Activated CD8-positive, alpha-beta memory T cell treated with anti-CD3 and anti-CD28 coated beads for 48 hours (primary cell): ENCODE data around the gene KIAA0408.

ENCODE experiments used
- DNase-seq, 3 experiments: peaks; one replicate each; pipeline ENCODE4 v3.0.0-alpha.2; 2020; ENCODE audit warnings: low read depth in 2 of 3, low spot score in 2 of 3

Gene KIAA0408

GRCh38 chr6:127459231-127459641 lies at the start of gene KIAA0408:
Gene KIAA0408 (minus strand): TSS chr6:127459389. CDS start chr6:127453981, 5,408 bp downstream.
- DNase-seq = no peak

- DNase-seq = no peak
Observed at GRCh38 chr6:127506894-127507293, 47.7 kb upstream of the KIAA0408 start.

- no peak for DNase-seq
Observed at GRCh38 chr6:127503022-127503421, 43.8 kb upstream of the KIAA0408 start.

GRCh38 chr6:127497410-127497809 lies 38.2 kb upstream of the KIAA0408 start:
- no peak for DNase-seq

- DNase-seq = no peak
Observed at GRCh38 chr6:127496471-127496870, 37.3 kb upstream of the KIAA0408 start.

GRCh38 chr6:127494240-127494767 lies 35.1 kb upstream of the KIAA0408 start:
- no peak for DNase-seq

GRCh38 chr6:127489248-127489647 lies 30.1 kb upstream of the KIAA0408 start:
- no peak for DNase-seq

GRCh38 chr6:127486934-127487333 lies 27.7 kb upstream of the KIAA0408 start:
- no peak for DNase-seq

GRCh38 chr6:127484212-127484863 lies 25.1 kb upstream of the KIAA0408 start:
- no peak for DNase-seq

GRCh38 chr6:127483399-127484055 lies 24.3 kb upstream of the KIAA0408 start:
- no peak for DNase-seq

- no peak for DNase-seq
Observed at GRCh38 chr6:127482325-127482724, 23.1 kb upstream of the KIAA0408 start.

- no peak for DNase-seq
Observed at GRCh38 chr6:127481628-127482027, 22.4 kb upstream of the KIAA0408 start.

- no peak for DNase-seq
Observed at GRCh38 chr6:127481111-127481510, 21.9 kb upstream of the KIAA0408 start.

GRCh38 chr6:127477658-127478057 lies 18.5 kb upstream of the KIAA0408 start:
- DNase-seq = no peak

GRCh38 chr6:127475823-127476176 lies 16.6 kb upstream of the KIAA0408 start:
- DNase-seq = no peak

GRCh38 chr6:127475135-127475822 lies 16.1 kb upstream of the KIAA0408 start:
- no peak for DNase-seq

- DNase-seq = no peak
Observed at GRCh38 chr6:127471379-127472255, 12.4 kb upstream of the KIAA0408 start.

GRCh38 chr6:127468936-127469335 lies 9.7 kb upstream of the KIAA0408 start:
- DNase-seq = no peak

GRCh38 chr6:127466416-127466815 lies 7.2 kb upstream of the KIAA0408 start:
- DNase-seq = no peak

- DNase-seq = peak in 1 of 3 experiments; percentile 24
Observed at GRCh38 chr6:127464881-127465459, 5.8 kb upstream of the KIAA0408 start.
